H1 (cell line): Measurements from ENCODE around the gene MT1F. TPM values are rescaled to one million over a fixed set of nuclear protein-coding genes. Genes with fewer than 3 reads are reported as not detected.
A peak's percentile ranks its signal among the peaks of the same experiment; 100 is the strongest.

Experiments
- CTCF ChIA-PET: fragments of 300-600 bp; sonication (Branson Sonifier 250); formaldehyde crosslinking; loops from one replicate; lab custom pipeline; 2021; ENCODE audit not compliant: partially characterized antibody; lab: Charles Lee
- POLR2A ChIA-PET: fragments of 300-600 bp; sonication (Branson Sonifier 250); formaldehyde crosslinking; loops from one replicate; lab custom pipeline; 2021; ENCODE audit warnings: inconsistent platforms; ENCODE audit not compliant: partially characterized antibody; lab: Charles Lee
- DNase-seq, 2 experiments: peaks; one replicate each; pipeline versions ENCODE4 v3.0.0 to v3.0.0-alpha.2; 2010 to 2022; ENCODE audit warnings: low spot score in 2 of 2, low read depth in 1 of 2, mixed read lengths in 1 of 2
- FAIRE-seq: peaks from 2 replicates; lab custom pipeline; 2011; peaks lifted over from hg19 to GRCh38; lab: Jason Lieb, UNC
- H2AFZ ChIP-seq: 2 replicates; pipeline ENCODE4 v1.8.1; 2012; ENCODE audit warnings: low read length, inconsistent platforms
- H2AK5ac ChIP-seq: 2 replicates; pipeline ENCODE4 v1.6.1; 2013; ENCODE audit warnings: low read depth, low read length
- H2BK120ac ChIP-seq: replicated peaks from 2 replicates; pipeline ENCODE3; 2013; ENCODE audit warnings: low read depth, low read length, inconsistent platforms
- H2BK12ac ChIP-seq: 2 replicates; pipeline ENCODE4 v1.6.1; 2013; ENCODE audit warnings: low read depth, low read length
- H2BK15ac ChIP-seq: 2 replicates; pipeline ENCODE4 v1.6.1; 2013; ENCODE audit warnings: low read length
- H2BK20ac ChIP-seq: 2 replicates; pipeline ENCODE4 v1.6.1; 2013; ENCODE audit warnings: low read length
- H2BK5ac ChIP-seq: 2 replicates; pipeline ENCODE4 v1.6.1; 2013; ENCODE audit warnings: low read depth, low read length
- H3K14ac ChIP-seq: 2 replicates; pipeline ENCODE4 v1.6.1; 2013; ENCODE audit warnings: inconsistent platforms; ENCODE audit not compliant: insufficient read length
- H3K18ac ChIP-seq: 2 replicates; pipeline ENCODE4 v1.6.1; 2013; ENCODE audit warnings: low read length; ENCODE audit errors: extremely low read depth
- H3K23ac ChIP-seq: 2 replicates; pipeline ENCODE4 v1.6.1; 2013; ENCODE audit warnings: inconsistent platforms; ENCODE audit not compliant: insufficient read length
- H3K23me2 ChIP-seq: 2 replicates; pipeline ENCODE4 v1.6.1; 2013; ENCODE audit warnings: low read depth, low read length
- H3K27ac ChIP-seq: 2 replicates; pipeline ENCODE4 v1.6.1; 2011; ENCODE audit warnings: low read depth, low read length, inconsistent platforms
- H3K27me3 ChIP-seq, 4 experiments: replicated peaks in 1 of 4; 1 replicate in 1 of 4; 2 replicates in 3 of 4; pipeline versions ENCODE4 v1.6.1 to v1.8.1; 2011 to 2013; ENCODE audit warnings: low read length in 3 of 4, mild to moderate bottlenecking in 3 of 4, inconsistent platforms in 2 of 4, mixed read lengths in 2 of 4, moderate library complexity in 1 of 4; ENCODE audit not compliant: control insufficient read depth in 3 of 4, insufficient read depth in 3 of 4; ENCODE audit errors: extremely low read depth in 1 of 4
- H3K36me3 ChIP-seq, 4 experiments: 2 replicates each; pipeline versions ENCODE4 v1.6.1 to v1.8.1; 2011 to 2013; ENCODE audit warnings: mild to moderate bottlenecking in 4 of 4, low read length in 3 of 4, moderate library complexity in 2 of 4, control low read depth in 1 of 4, inconsistent platforms in 1 of 4; ENCODE audit not compliant: insufficient read depth in 4 of 4, control insufficient read depth in 2 of 4
- H3K4ac ChIP-seq: replicated peaks from 2 replicates; pipeline ENCODE3; 2013; ENCODE audit warnings: low read length, low read depth, mixed read lengths, inconsistent platforms; ENCODE audit not compliant: insufficient read length
- H3K4me1 ChIP-seq, 4 experiments: replicated peaks in 1 of 4; 1 replicate in 1 of 4; 2 replicates in 3 of 4; pipeline versions ENCODE4 v1.6.1 to v1.8.1; 2011 to 2013; ENCODE audit warnings: low read length in 3 of 4, inconsistent platforms in 2 of 4, mixed read lengths in 1 of 4; ENCODE audit not compliant: insufficient read depth in 4 of 4, control insufficient read depth in 3 of 4
- H3K4me2 ChIP-seq, 2 experiments: 2 replicates each; pipeline versions ENCODE4 v1.6.1 to v1.8.1; 2011 to 2013; ENCODE audit warnings: low read depth in 2 of 2, low read length in 2 of 2, control low read depth in 1 of 2, inconsistent platforms in 1 of 2, mild to moderate bottlenecking in 1 of 2; ENCODE audit not compliant: insufficient read depth in 1 of 2
- H3K4me3 ChIP-seq, 4 experiments: fragments of 200-600, 300-600 bp in 1 of 4; sonication (generic), shearing (Covaris generic), sonication (Bioruptor Twin) in 1 of 4; 2 replicates each; pipeline versions ENCODE4 v1.5.1 to v1.8.1; 2011 to 2016; ENCODE audit warnings: low read length in 4 of 4, low read depth in 3 of 4, control low read depth in 2 of 4, inconsistent platforms in 2 of 4, mild to moderate bottlenecking in 2 of 4, mixed read lengths in 1 of 4, moderate library complexity in 1 of 4; ENCODE audit not compliant: insufficient read depth in 2 of 4; ENCODE audit errors: extremely low read depth in 1 of 4
- H3K56ac ChIP-seq: replicated peaks from 2 replicates; pipeline ENCODE3; 2013; ENCODE audit warnings: low read depth, mild to moderate bottlenecking, mixed read lengths, low read length, inconsistent platforms; ENCODE audit not compliant: insufficient read length
- H3K79me1 ChIP-seq: 2 replicates; pipeline ENCODE4 v1.6.1; 2013; ENCODE audit warnings: low read depth, low read length, control low read depth
- H3K79me2 ChIP-seq, 2 experiments: 2 replicates each; pipeline versions ENCODE4 v1.6.1 to v1.8.1; 2012 to 2013; ENCODE audit warnings: low read length in 2 of 2, mild to moderate bottlenecking in 2 of 2, inconsistent platforms in 1 of 2; ENCODE audit not compliant: insufficient read depth in 2 of 2, control insufficient read depth in 1 of 2
- H3K9ac ChIP-seq, 4 experiments: replicated peaks in 1 of 4; 1 replicate in 1 of 4; 2 replicates in 3 of 4; pipeline versions ENCODE4 v1.6.1 to v1.8.1; 2011 to 2013; ENCODE audit warnings: low read depth in 3 of 4, low read length in 3 of 4, control low read depth in 2 of 4, mild to moderate bottlenecking in 2 of 4, moderate library complexity in 2 of 4, inconsistent platforms in 1 of 4; ENCODE audit errors: extremely low read depth in 1 of 4
- H3K9me3 ChIP-seq, 2 experiments: 2 replicates each; pipeline versions ENCODE4 v1.6.1 to v1.8.1; 2012 to 2013; ENCODE audit warnings: mild to moderate bottlenecking in 2 of 2, moderate library complexity in 2 of 2, control low read depth in 1 of 2, inconsistent platforms in 1 of 2, low read depth in 1 of 2, low read length in 1 of 2, mixed read lengths in 1 of 2; ENCODE audit not compliant: insufficient read depth in 2 of 2
- H4K20me1 ChIP-seq, 2 experiments: replicated peaks in 1 of 2; 2 replicates each; pipeline versions ENCODE3 to v1.8.1; 2011 to 2013; ENCODE audit warnings: inconsistent platforms in 2 of 2, low read length in 2 of 2, mild to moderate bottlenecking in 1 of 2; ENCODE audit not compliant: insufficient read depth in 2 of 2, control insufficient read depth in 1 of 2
- H4K5ac ChIP-seq: 2 replicates; pipeline ENCODE4 v1.6.1; 2013; ENCODE audit warnings: low read length, low read depth, mixed read lengths, inconsistent platforms; ENCODE audit not compliant: insufficient read length
- H4K8ac ChIP-seq: 2 replicates; pipeline ENCODE4 v1.8.0; 2013; ENCODE audit warnings: mild to moderate bottlenecking, moderate library complexity, low read length, inconsistent platforms; ENCODE audit not compliant: insufficient read depth; ENCODE audit errors: extremely low read depth
- H4K91ac ChIP-seq: replicated peaks from 2 replicates; pipeline ENCODE3; 2013; ENCODE audit warnings: low read length, mixed read lengths, inconsistent platforms; ENCODE audit not compliant: insufficient read length
- CBX8 ChIP-seq: fragments of 300-800, 300-1000 bp; sonication (generic); IDR thresholded peaks from 2 replicates; pipeline ENCODE4 v1.7.1; 2016; ENCODE audit warnings: low read depth, low read length, borderline replicate concordance
- CTBP2 ChIP-seq: IDR thresholded peaks from 2 replicates; pipeline ENCODE4 v1.7.0; 2011; ENCODE audit warnings: borderline replicate concordance, mild to moderate bottlenecking, moderate library complexity, mixed read lengths, low read length; ENCODE audit not compliant: insufficient read depth, insufficient read length
- RNF2 ChIP-seq: fragments of 200-900, 300-1000 bp; sonication (generic); IDR thresholded peaks from 2 replicates; pipeline ENCODE4 v1.7.1; 2016; ENCODE audit warnings: borderline replicate concordance, low read depth, mild to moderate bottlenecking, antibody characterized with exemption, low read length; ENCODE audit not compliant: poor library complexity, severe bottlenecking; ENCODE audit errors: missing control alignments
- SRF ChIP-seq: IDR thresholded peaks from 2 replicates; pipeline ENCODE4 v1.6.1; 2011; ENCODE audit warnings: mild to moderate bottlenecking, low read depth, low read length, moderate library complexity
- SUZ12 ChIP-seq: fragments of 200-600 bp; sonication (generic); IDR thresholded peaks from 2 replicates; pipeline ENCODE4 v1.6.1; 2012; ENCODE audit warnings: mild to moderate bottlenecking, inconsistent platforms, low read length, moderate library complexity, mixed read lengths
- TEAD4 ChIP-seq: IDR thresholded peaks from 2 replicates; pipeline ENCODE4 v1.6.1; 2012; ENCODE audit warnings: low read depth, low read length, inconsistent platforms, mixed read lengths
- WGBS, 2 experiments: shearing (Covaris generic) in 1 of 2; methylation state at CpG; one replicate each; pipeline versions ENCODE4 v1.1.6 to v1.1.7; 2013 to 2015; ENCODE audit warnings: low lambda C conversion rate in 2 of 2, mixed read lengths in 2 of 2, inconsistent platforms in 1 of 2, low coverage in 1 of 2, missing lambda C conversion rate in 1 of 2; ENCODE audit not compliant: insufficient replicate concordance in 2 of 2, insufficient coverage in 1 of 2, insufficient read length in 1 of 2; ENCODE audit errors: extremely low coverage in 1 of 2, missing lambda C conversion rate in 1 of 2; 5-methylcytosine and 5-hydroxymethylcytosine counted together
- polyA plus RNA-seq, 7 experiments: library from polyadenylated mRNA; depleted of rRNA in 3 of 7; stranded (reverse) in 5 of 7; unstranded in 2 of 7; fragments of >200 nt in 5 of 7; fragments of 200-250 nt in 2 of 7; gene quantifications; 1 replicate in 5 of 7; 2 replicates in 1 of 7; 4 replicates in 1 of 7; pipeline versions ENCODE4 v1.2.1 to v1.2.3, GENCODE V29; 2011 to 2013; ENCODE audit warnings: missing spikeins in 2 of 7, mixed read lengths in 2 of 7
- total RNA-seq: library from RNA; stranded (reverse); fragmentation: NEBNext Ultra II Directional; extraction: Animal tissue kit (Norgen Biotek cat#: 25700); gene quantifications from 2 replicates; pipeline ENCODE4 v1.2.1, GENCODE V29; 2021
- TF ChIP-seq, protein P1 (sequence below): IDR thresholded peaks from 2 replicates; pipeline ENCODE4 v1.6.1; 2011; ENCODE audit warnings: low read depth, mild to moderate bottlenecking, low read length; ENCODE audit not compliant: insufficient read depth

Gene MT1F
- total and polyA plus RNA-seq, 2 of the 8 experiments (the other 6 are each of a cell fraction or from before 2014, with no cell fraction given): 5.9 to 20.8 TPM

DNA sequence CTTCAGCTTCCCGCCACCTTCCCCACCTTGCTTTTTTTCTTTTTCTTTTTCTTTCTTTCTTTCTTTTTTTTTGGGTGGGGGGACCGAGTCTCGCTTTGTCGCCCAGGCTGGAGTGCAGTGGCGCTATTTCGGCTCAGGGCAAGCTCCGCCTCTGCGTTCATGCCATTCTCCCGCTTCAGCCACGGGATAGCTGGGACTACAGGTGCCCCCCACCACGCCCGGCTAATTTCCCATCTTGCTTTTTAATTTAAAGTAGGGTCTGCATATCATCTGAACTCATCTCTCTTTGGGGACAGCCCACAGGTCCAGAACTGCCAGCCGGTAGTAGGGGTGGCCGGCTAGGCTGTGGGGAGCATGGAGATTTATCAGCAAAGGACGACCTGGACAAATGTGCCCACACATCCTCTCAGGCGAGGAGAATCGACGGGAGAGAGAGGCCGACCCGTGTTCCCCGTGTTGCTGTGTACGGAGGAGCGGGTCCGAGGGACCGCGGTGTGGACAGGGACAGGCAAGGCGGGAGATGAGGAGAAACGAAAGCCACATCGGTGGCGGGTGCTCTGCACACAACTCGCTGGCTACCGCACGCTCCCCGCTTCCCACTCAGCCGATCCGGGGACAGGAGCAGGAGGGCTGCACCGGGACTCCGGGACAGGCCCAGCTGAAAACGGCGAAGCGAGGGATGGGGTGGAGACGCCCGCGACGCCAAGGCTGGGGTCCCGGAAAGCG lies 22.9 kb upstream of the MT1F start:
- Histone ChIP-seq H4K20me1 (peaks cover 14 to 28% of the 10 kb centered on the region in 2 experiments), H3K27ac (no peak overlapping the region), H2AFZ (no peak overlapping the region), H2BK120ac (no peak overlapping the region), H4K5ac (no peak overlapping the region), H2BK5ac (no peak overlapping the region), H3K4me1 (peaks cover 3 to 18% (median 7%) of the 10 kb centered on the region in 4 experiments), H3K23me2 (peaks cover 9% of the 10 kb centered on the region), H3K18ac (peak overlapping the region; percentile 13; the same call in 1 of the 2 replicates), H2BK12ac (peak overlapping the region; percentile 45; the same call in 1 of the 2 replicates), H3K4ac (no peak overlapping the region), H3K79me1 (no peaks in the 10 kb centered on the region), H3K9me3 (no peaks in the 10 kb centered on the region), H3K56ac (no peak overlapping the region), H3K14ac (no peak overlapping the region), H2AK5ac (no peak overlapping the region), H2BK20ac (peak overlapping the region; percentile 6; the same call in 1 of the 2 replicates), H3K4me3 (peak overlapping the region in 3 of 4 experiments; percentile 17 to 46 (median 19); a peak in 4 of 8 replicates), H3K9ac (no peak overlapping the region), H3K23ac (no peak overlapping the region), H3K79me2 (no peaks in the 10 kb centered on the region), H3K27me3 (peaks cover 98 to 100% (median 100%) of the 10 kb centered on the region in 4 experiments), H4K8ac (no peak overlapping the region), H3K36me3 (no peaks in the 10 kb centered on the region; a peak in 1 of 8 replicates), H4K91ac (no peak overlapping the region), H2BK15ac (peak overlapping the region; percentile 36; the same call in 1 of the 2 replicates), H3K4me2 (peak overlapping the region; percentile 42 to 63)
- TF ChIP-seq CTBP2: peak; percentile 18
- TF ChIP-seq CBX8: 0 out of 2 replicates have a peak, but pooled peaks have one; percentile 58
- TF ChIP-seq SRF: no peak
- peak; percentile 97 for TF ChIP-seq SUZ12
- TF ChIP-seq, protein P1, sequence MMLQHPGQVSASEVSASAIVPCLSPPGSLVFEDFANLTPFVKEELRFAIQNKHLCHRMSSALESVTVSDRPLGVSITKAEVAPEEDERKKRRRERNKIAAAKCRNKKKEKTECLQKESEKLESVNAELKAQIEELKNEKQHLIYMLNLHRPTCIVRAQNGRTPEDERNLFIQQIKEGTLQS: no peak
- TF ChIP-seq TEAD4: no peak
- TF ChIP-seq RNF2: peak; percentile 90
- POLR2A ChIA-PET: interaction anchor here (0.6 to 4.8 kb wide), 7 partner anchors 9 to 89 kb away, joined by 3 to 32 read pairs (median 5); partner anchors contain the start of genes MT1E and MT1H
- DNase-seq (peak in 1 of 2 experiments; percentile 64), FAIRE-seq (no peak)
- WGBS, 2 experiments: 6% methylated on average over 46 of the region's 47 CpGs; no CpG with 5 or more reads in 1 of the 2 experiments
- CTCF ChIA-PET: interaction anchor here (1.4 to 3.0 kb wide), 3 partner anchors 10 to 31 kb away, joined by 7 to 13 read pairs (median 8); no protein-coding TSS in a partner anchor
